NOMO-1 treated with DMSO at 0.1 percent for 48 hours (cell line): ENCODE results near the gene BTNL8.

ENCODE experiments used
- DNase-seq: peaks from one replicate; lab custom pipeline; 2025; ENCODE audit not compliant: unreplicated experiment; lab: John Stamatoyannopoulos, UW

BTNL8 gene

GRCh38 chr5:180950291-180950949 is 51.5 kb downstream of the BTNL8 start:
- no peak for DNase-seq

- DNase-seq: no peak
Measured at GRCh38 chr5:180959661-180960060, 60.7 kb downstream of the BTNL8 start.

- DNase-seq: no peak
Measured at GRCh38 chr5:180960209-180960608, 61.2 kb downstream of the BTNL8 start.

- no peak for DNase-seq
Measured at GRCh38 chr5:180969406-180969805, 70.4 kb downstream of the BTNL8 start.

GRCh38 chr5:180970336-180970735 is 71.4 kb downstream of the BTNL8 start:
- no peak for DNase-seq

GRCh38 chr5:180970875-180971274 is 71.9 kb downstream of the BTNL8 start:
- no peak for DNase-seq

GRCh38 chr5:180974612-180975315 is 75.8 kb downstream of the BTNL8 start:
- no peak for DNase-seq

GRCh38 chr5:180975338-180975737 is 76.4 kb downstream of the BTNL8 start:
- DNase-seq: no peak

GRCh38 chr5:180976518-180976917 is 77.6 kb downstream of the BTNL8 start:
- DNase-seq: no peak

- no peak for DNase-seq
Measured at GRCh38 chr5:180977852-180978251, 78.9 kb downstream of the BTNL8 start.

GRCh38 chr5:180982008-180982741 is 83.2 kb downstream of the BTNL8 start:
- no peak for DNase-seq

- DNase-seq: no peak
Measured at GRCh38 chr5:180988016-180988415, 89.1 kb downstream of the BTNL8 start.

GRCh38 chr5:180988592-180988991 is 89.6 kb downstream of the BTNL8 start, which contains the start of gene BTNL3:
Gene BTNL3 (plus strand): TSS chr5:180988846. CDS start chr5:180989029, 183 bp downstream.
- DNase-seq: no peak

- DNase-seq: no peak
Measured at GRCh38 chr5:180990086-180990881, 91.3 kb downstream of the BTNL8 start.

- no peak for DNase-seq
Measured at GRCh38 chr5:180990882-180991242, 91.9 kb downstream of the BTNL8 start.
